NCI-H128 (cell line): ENCODE data around the gene STK24.

Experiments used
- DNase-seq: peaks from one replicate; lab custom pipeline; 2025; ENCODE audit not compliant: unreplicated experiment; lab: John Stamatoyannopoulos, UW

STK24 gene

DNA sequence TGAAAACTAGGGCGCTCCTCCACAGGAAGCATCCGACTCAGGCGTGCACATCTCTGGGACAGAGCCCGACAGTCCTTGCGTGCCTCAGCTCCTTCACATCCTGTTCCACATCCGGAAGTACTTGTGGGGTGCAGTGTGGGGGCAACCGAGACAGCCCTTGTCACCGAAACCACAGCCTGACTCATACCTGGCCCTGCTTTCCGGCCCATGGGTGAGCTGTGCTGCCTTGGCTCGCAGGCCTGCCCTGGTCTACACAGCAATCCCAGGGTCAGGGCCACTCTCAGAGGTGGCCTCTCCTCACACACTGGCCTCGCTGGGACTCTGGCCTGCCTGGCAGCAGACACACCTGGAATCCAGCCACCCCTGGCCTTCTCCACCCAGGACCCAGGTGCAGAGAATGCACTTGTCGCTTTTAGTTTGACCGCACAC, 100.4 kb downstream of the STK24 start:
- no peak for DNase-seq

DNA sequence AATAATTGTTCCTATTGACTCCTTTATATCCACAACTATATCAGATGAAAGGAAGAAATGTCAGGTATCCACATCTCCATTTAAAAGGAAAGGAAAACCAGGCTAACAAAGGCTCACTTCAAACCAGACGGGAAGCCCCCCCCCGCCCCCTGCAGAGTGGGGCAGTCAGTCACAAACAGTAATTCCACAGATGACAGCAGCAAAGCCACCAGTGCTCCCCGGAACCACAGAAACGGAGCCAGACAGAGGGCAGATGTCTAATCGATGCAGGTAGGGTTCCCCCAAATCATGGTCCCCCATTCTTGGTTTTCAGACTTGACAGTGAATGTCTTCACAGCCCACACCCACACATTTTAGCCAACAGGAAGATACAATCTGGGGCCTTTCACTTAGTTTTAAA, 100.8 kb downstream of the STK24 start:
- no peak for DNase-seq

DNA sequence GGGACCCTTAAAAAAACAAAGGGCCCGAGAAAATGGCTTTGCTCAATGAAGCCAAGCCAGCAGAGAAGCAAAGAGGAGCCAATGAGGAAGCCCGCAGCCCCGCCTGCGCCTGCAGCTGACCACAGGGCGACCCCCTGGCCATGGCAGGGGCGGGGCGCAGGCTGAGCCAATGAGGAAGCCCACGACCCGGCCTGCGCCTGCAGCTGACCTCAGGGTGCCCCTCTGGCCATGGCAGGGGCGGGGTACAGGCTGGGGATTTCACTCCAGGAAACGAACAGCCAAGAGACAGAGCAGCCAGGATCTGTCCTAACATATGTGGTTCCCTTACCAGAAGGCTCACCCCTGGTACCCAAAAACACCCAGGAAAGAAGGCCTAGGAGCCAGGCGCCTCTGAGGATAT, 101.4 kb downstream of the STK24 start:
- no peak for DNase-seq

DNA sequence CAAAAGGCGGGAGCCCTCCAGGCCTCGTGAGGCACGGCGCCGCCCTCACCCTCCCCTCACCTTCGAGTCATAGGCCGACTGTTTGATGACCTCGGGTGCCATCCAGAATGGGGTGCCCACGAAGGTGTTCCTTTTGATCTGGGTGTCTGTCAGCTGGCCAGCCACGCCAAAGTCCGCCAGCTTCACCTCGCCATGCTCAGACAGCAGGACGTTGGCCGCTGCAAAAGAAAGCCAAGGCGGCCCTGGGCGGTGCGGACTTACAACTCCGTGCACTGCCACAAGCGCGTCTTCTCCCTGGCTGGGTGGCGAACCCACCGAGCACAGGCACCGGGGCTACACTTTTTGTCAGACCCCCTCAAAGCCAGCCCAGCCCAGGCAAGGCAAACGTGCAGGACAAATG, 102.1 kb downstream of the STK24 start:
- DNase-seq = no peak

DNA sequence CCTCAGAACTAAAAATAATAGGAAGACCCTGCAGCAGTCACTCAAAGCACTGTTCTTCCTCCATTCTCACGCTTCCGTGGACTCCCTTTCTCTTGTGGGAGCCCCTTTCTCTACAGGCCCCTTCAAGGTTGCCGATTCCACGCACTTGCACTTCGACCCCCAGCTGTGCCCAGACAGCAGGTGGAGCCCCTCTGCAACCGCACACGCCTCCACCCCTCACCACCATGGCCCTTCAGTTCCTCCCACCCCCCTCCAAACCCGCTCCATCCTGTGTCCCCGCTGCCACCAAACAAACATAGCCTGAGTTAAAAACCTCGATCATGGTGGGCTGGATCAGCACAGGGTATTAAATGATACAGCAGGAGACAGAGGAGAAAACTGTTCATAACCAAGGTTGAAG, 102.6 kb downstream of the STK24 start:
- no peak for DNase-seq

DNA sequence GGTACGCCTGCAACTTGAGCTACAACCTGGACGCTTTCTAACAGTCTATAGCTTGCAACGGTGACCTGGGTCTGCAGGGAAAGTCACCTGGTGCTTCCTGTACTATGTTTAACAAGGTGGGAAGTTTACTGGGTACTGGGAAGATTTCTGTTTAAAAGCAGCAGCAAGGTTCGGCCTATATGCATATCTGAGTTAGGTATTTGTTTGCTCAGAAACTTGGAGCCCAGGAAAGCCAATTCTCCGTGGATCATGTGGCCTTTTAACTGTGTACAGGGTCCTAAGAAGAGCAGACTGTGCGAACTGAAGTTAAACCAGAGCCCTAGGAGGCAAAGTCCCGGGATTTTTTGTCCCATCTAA, 103.1 kb downstream of the STK24 start:
- DNase-seq = no peak

DNA sequence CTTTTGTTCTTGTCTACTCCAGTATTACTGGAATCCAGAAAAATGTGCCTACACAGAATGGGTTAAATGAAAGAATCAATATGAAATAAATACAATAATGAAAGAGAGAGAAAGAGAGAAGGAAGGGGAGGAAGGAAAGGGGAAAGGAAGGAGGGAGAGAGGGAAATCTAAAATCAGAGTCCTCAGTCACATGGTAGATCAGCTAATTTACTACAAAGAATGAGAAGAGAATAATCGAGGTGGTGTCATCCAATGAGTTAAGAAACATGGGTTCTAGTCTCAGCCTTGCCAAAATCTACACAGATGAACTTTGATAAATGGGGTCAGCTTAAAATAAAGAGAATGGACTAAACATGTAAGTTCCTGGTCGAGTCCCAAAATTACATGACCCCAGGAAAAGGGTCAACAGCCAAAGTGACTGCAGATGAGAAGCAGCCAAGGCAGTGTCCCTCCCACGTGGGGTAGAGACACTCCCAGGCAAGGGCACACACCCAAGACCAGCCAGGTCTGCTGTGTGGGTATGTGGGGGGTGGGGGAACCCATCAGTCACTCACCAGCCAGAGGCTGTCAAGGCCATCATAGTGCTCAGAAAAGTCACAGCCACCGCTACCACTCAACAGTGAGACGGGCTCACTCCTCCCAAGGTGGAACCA, 103.6 kb downstream of the STK24 start:
- no peak for DNase-seq

DNA sequence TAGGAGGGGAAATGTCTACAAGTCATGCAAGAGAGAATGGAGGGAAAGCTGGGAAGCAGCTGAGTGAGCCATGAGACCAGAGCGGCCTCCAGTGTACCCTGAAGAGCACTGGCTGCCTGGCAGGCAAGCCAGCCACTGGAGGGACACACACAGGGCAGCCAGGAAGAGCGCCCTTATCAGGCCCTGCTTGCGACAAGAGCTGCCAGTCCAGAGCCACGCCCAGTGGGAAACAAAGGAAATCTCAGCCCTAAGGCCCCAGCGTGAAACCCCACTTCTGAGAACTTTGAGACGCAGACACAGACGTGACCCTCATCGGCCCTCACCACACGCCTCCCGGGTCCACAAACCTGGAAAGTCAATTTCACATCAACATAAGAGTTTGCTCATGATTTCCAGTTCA, 105.0 kb downstream of the STK24 start:
- DNase-seq = no peak

DNA sequence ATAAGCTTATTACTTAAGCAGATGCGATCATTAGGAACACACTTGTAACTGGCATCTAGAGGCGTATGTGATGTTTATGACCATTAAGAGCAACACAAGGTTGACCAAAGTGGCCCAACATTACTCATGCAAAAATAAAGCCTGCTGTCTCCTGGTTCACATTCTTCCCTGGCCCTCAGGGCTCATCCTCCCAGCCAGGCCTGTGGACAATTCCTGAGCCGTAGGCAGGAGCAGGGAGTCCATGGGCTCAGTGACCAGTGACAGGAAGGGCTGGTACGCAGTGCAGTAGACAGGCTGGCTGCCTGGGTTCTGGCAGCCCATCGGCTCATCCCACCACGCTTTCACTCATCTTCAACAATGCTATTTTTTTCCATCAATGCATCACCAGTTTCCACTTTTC, 106.0 kb downstream of the STK24 start:
- DNase-seq = no peak

DNA sequence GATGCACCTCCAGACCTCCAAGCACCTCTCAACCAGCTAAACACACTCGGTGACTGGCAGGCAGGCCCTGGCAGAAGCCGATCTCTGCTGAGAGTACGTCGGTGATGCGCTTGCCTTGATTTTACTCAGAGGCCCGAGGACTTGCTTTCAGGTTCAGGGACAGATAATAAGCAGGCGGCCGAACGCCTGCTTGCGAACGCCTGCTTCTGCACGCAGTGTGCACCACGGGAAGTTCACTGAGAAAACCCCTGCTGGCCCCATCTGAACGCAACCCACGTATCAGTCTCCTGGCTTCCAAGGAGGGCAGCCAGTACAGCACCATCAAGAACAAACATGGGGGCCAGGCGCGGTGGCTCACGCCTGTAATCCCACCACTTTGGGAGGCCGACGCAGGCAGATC, 108.0 kb downstream of the STK24 start:
- DNase-seq = no peak

DNA sequence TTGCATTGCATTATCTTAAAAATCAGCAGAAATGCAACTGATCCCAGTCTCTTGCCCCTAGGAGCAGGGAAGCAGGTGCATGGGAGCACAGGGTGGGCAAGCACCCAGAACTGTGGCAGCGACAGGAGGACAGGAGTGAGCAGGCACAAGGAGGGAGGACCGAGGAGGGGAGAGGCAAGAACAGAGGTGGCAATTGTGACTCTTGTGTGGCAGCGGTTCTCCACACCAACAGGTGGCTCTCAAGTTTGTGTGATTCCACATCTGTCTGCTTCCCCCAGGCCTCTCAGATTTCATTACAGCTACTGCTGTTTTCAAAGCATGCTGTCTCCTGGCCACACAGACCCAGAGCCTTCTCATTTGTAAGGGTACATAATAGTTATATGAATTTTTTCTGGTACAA, 108.5 kb downstream of the STK24 start:
- DNase-seq = no peak

DNA sequence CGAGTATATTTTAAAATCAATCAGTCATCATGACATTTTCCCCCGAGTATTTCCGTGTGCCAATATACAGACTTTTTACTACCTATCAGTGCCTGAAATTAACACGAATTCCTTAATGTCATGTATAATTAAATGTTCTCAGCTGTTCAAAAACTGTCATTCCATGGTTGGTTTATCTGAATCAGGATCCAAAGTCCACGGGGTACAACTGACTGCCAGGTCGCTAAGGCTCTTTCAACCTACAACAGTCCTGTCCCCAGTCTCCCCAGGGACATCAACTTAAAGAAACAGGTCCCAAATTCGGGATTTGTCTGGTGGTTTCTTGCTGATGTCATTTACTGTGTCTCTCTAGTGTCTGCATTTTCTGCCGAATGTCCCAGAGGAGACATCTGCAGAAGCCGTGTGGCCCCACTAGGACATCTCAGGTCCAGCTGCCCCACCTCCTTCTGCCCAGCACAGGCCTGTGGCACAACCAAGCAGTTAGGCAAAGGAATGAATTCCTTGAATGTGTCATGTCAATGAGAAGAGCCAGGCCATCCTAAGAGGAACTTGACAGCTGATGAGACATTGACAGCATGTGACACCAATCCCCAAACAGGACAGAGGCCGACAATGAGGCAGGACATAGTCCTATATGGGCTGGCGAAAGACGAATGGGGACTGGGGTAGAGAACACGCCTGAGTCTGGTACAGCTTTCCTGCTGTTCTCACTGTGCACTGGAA, 109.5 kb downstream of the STK24 start:
- no peak for DNase-seq

DNA sequence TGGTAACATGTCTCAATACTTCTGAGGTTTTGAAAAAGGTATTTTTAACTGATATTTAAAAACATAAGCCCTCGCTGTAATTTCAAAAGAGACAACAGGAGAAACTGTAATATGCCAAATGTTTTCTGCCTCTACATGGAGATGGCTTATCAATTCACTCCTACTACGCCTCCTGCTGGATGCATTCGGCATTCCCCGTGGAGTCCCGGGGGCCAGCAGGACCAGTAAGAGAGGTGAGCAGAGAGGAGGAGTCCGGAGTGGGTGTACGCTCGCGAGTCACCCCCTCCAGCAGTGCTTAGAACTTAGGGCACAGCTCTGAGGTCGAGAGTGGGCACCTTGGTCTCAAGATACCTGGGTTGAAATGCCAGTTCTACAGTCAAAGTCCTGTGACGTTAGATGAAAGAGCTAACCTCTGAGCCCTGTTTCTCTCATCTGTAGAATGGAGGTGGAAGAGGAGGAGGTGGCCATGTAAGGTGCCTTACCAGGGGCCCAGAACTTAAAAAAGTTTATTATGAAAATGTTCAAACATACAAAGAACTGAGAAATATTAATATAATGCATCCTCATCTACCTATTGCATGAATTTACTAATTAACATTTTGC, 110.2 kb downstream of the STK24 start:
- DNase-seq = no peak

DNA sequence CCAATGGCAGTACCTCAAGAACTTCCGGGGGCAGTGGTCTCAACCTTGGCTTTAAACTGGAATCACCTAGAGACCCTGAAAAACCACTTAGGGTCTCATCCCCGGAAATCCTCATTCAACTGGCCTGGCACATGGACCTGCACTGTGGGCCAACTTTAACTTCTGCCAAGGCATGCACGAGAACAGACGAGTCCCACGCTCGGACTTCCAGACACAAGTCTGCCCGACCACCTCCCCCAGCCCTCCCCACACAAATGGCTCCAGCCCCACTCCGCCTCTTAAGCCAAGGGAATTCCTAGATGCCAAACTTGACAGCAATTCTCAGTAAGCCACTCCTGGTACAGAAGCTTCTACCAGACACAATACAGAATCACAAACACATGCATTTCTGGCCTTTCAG, 114.0 kb downstream of the STK24 start:
- no peak for DNase-seq

DNA sequence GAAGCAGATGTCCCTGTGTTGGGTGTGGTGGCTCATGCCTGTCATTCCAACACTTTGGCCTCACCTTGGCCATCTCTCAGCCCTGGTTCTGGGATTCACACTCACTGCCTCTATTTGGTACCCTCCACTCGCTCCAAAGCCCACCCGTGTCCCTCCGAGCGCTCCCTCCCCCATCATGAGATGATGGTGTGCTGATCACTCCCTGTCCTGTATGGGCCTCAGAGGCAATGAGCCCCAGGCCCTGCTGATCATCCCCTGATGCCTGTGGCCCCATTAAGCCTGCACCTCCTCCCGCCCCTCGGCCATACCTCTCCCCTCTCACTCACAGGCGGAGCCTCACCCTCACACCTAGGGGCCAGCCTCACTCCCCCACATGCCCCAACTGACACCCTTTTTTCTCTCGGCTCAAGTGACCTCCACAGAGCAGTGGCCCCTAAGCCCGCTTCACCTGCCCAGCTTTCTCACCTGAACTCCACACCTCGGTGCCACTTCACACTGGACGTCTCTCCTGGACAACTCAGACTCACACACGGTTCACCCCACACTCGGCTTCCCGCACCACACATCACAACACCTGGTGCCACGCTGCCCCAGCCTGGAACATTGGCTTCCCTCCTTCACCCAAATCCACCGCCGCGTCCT, 114.5 kb downstream of the STK24 start:
- no peak for DNase-seq

DNA sequence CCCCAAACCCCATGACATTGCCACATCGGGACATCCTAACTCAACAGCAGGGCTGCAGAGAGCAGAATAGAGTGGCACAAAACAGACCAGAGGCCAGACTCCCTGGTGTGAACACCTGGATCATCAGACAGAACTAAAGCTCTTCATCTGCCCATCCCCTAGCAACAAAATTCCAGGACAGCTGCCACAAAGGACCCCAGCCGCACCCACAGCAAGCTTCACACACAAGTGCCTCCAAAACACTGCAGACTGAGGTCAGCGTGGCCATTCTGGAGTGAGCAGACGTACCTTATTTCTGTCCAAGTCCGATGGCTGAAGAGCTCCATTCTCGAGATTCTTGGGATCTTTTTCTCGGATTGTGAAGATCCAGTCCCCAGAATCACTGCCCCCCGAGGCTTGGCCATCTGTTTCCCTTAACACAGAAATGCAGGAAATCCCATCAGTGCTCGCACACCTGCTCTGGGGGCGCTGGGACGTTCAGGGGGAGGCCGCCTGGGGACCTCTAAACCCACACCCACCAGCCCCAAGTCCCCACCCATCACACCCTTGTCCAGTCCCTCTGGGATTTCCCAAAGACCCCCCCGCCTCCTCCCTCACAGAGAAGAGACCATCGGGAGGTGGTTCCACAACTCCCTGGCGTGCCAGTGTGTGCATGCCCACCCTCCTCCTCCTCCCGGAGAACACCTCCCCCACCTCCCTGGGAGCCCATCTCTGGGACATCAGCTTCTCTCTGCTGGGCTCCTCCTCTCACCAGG, 115.2 kb downstream of the STK24 start:
- DNase-seq = no peak

DNA sequence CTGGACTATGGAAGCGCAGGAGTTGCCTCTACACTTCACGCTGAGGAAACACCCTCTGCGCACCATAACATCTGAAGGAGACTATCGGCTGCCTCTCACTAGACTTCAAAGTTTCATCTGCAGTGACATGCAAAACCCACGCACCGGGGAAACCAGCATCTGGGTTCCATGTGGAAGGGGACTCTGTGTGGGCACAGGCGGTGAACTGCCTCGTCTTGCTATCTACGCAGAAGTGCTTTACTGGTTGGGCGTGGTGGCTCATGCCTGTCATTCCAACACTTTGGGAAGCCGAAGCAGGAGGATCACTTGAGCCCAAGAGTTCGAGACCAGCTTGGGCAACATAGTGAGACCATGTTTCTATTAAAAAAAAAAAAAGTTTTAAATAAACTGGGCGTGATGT, 116.4 kb downstream of the STK24 start:
- DNase-seq = no peak

DNA sequence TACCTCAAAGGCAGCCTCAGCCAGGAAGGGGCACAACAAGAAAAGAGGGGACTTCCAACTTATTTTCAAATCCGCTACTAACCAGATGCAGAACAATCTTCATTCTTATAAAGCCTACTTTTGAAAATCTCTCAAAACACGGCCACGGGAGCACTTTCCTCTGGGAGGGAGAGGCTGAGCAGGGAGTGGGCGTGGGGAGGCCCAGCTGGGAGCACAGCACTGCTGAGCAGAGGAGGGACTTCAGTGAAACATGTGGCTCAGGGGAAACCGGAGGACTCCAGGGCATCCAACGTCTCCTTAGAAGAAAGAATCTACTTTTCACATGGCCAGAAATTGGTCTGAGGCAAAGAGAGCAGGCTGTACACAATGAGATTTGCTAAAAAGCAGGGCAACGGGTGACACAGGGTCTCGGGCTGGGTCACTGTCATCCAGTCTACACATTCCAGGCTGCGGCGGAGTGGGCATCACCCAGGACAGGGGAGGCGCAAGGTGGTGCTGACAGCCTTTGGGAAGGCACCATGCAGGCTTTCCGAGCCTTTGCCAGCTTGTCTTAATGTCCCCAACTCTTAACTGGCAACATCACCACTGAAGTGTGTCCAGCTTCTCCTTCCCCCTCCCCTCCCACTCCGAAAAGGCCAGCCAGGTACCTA, 117.1 kb downstream of the STK24 start:
- DNase-seq = no peak

DNA sequence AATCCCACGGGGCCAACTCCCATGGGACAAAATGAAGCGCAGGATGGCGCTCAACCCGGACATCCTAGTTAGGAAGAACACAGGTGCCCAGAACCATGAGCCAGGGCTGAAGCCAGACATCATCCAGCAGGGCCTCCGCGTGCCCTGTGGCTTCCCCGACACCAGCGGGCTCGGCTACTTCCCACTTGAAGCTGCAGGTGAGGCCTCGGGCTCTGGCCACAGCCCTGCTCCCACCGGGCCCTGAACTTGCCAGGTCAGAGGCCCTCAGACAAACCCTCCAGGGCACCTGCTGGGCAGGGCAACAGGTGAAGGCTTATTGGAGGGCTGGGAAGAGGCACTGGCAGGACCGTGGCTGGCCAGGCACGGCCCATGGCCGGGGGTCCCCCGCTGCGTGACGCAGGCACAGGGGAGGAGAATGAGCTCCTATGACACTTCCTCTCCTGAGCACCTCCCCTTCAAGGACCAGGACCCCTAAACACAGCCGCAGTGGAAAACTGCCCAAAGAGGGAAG, 117.7 kb downstream of the STK24 start:
- no peak for DNase-seq

DNA sequence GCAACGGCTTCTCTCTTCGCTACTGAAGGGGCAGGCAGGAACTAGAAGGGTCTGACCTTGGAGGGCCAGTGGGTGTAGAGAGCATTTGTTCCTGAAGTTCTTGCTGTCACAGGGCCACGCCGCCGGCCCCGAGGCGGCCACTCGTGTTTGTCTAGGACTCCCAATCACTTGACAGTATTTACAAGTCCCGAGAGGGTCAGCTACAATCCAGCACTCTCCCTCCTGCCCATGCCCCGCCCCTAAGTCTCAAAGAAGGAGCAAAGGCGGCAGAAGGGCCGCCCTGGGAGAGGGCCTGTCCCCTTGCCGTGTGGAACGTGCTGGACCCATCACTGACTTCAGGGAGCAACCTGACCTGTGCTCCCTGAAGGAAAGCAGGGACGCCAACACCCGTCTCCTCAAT, 118.5 kb downstream of the STK24 start:
- DNase-seq = no peak

DNA sequence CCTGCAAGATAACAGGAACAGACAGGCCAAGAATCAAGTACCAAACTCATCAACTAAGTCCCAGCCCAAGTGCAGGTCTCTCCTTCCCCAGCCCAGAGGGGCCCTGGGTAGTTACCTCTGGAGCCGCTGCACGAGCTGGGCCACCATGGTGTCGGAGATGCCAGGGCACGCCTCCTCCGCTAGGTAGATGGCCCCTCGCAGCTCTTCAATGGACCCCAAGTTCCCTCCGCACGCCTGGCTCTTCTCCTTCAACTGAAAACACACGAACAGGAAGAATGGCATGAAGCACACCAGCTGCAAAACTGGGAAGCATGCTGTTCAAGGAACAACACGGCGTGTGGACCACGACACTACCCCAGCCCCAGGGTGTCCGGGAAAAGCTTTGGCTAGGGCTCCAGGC, 119.9 kb downstream of the STK24 start:
- DNase-seq = no peak
